SK-N-MC (cell line): ENCODE results near the gene SEZ6.

Experiments used
- DNase-seq: peaks from one replicate; pipeline ENCODE4 v3.0.0-alpha.2; 2011; ENCODE audit warnings: low read depth, low spot score
- H3K27ac ChIP-seq: fragments of 200-600 bp; sonication (generic); 2 replicates; pipeline ENCODE4 v1.5.1; 2016; ENCODE audit warnings: mixed run types
- H3K36me3 ChIP-seq: fragments of 200-600 bp; sonication (generic); 2 replicates; pipeline ENCODE4 v1.6.1; 2017; ENCODE audit warnings: antibody characterized with exemption, low read length, mixed read lengths; ENCODE audit not compliant: insufficient read depth
- H3K4me3 ChIP-seq: fragments of 200-600 bp; sonication (generic); 2 replicates; pipeline ENCODE4 v1.5.1; 2016
- H3K9ac ChIP-seq: fragments of 200-600 bp; sonication (generic); 2 replicates; pipeline ENCODE4 v1.8.0; 2017; ENCODE audit warnings: mixed run types, mixed read lengths; ENCODE audit not compliant: insufficient read length
- H3K9me3 ChIP-seq: fragments of 200-600 bp; sonication (generic); 2 replicates; pipeline ENCODE4 v1.6.1; 2017; ENCODE audit warnings: low read depth, mild to moderate bottlenecking, antibody characterized with exemption, low read length, moderate library complexity, mixed read lengths
- EZH2 ChIP-seq: fragments of 200-600 bp; sonication (generic); IDR thresholded peaks from one replicate; pipeline ENCODE4 v1.6.1; 2017; ENCODE audit warnings: antibody characterized with exemption
- FOXP2 ChIP-seq: optimal IDR thresholded peaks from 2 replicates; pipeline ENCODE3; 2011; ENCODE audit warnings: mild to moderate bottlenecking, moderate library complexity; ENCODE audit not compliant: insufficient read depth; ENCODE audit errors: extremely low read length, control extremely low read depth
- POLR2AphosphoS5 ChIP-seq: IDR thresholded peaks from 2 replicates; pipeline ENCODE4 v1.6.1; 2012; ENCODE audit warnings: mild to moderate bottlenecking, low read depth, low read length, borderline replicate concordance

Gene SEZ6

DNA sequence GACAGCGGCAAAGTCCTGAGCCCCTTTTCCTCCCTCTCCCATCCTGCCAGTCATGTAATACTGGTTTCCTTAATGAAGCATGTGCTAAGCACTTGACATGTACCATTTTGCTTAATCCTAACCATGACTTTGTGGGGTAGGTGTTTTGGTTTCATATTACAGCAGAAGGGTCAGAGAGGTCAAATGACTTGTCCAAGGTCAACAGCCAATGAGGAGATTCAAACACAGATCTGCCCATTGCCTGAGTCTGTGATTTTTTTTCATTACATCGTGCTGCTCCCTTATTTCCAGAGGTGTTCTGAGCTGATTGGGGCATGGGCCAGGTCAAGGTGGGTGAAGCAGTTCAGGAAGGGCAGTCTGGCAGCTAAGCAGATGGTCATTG is 36.9 kb downstream of the SEZ6 start:
- Histone ChIP-seq H3K36me3 (no peaks in the 10 kb centered on the region), H3K9me3 (no peaks in the 10 kb centered on the region), H3K27ac (no peak overlapping the region), H3K9ac (no peak overlapping the region), H3K4me3 (no peak overlapping the region)
- no peak for DNase-seq
- TF ChIP-seq POLR2AphosphoS5: no peak
- TF ChIP-seq FOXP2: no peak
- TF ChIP-seq EZH2: no peak

DNA sequence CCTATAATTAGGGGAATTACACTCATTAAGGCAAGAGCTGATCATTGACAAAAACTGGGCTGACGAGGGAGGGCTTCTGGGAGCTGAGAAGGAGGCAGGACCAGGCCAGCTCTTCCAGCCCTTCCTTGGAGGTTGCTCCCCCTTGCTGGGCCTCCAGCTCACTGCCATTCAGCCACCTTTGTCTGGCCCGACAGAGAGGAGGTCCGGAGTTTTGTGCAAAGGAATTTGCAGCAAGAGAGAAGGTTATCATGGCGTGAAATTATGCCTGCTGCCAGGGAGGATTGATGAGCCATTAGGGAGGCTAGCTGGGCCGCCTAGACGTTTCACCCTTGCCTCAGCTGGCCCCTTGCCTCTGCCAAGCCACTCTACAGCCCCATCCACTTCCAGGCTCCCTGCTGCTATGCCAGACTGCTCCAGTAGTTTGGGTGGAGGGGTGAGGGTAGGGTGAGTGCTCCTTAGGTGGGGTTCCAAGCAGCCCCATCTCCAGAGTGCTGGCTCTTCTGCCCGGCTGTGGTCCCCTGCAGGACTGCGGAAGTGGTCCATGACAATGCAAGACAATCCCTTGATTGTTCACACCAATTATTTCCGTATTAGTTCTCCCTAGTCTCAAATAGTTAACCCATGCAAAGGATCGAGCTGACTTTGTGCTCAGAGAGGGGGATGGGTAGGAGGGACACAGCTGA is 37.5 kb downstream of the SEZ6 start:
- DNase-seq: no peak
- Histone ChIP-seq H3K4me3 (no peak overlapping the region), H3K27ac (no peak overlapping the region), H3K9ac (no peak overlapping the region), H3K36me3 (no peaks in the 10 kb centered on the region), H3K9me3 (no peaks in the 10 kb centered on the region)
- TF ChIP-seq FOXP2: no peak
- TF ChIP-seq POLR2AphosphoS5: no peak
- TF ChIP-seq EZH2: no peak

DNA sequence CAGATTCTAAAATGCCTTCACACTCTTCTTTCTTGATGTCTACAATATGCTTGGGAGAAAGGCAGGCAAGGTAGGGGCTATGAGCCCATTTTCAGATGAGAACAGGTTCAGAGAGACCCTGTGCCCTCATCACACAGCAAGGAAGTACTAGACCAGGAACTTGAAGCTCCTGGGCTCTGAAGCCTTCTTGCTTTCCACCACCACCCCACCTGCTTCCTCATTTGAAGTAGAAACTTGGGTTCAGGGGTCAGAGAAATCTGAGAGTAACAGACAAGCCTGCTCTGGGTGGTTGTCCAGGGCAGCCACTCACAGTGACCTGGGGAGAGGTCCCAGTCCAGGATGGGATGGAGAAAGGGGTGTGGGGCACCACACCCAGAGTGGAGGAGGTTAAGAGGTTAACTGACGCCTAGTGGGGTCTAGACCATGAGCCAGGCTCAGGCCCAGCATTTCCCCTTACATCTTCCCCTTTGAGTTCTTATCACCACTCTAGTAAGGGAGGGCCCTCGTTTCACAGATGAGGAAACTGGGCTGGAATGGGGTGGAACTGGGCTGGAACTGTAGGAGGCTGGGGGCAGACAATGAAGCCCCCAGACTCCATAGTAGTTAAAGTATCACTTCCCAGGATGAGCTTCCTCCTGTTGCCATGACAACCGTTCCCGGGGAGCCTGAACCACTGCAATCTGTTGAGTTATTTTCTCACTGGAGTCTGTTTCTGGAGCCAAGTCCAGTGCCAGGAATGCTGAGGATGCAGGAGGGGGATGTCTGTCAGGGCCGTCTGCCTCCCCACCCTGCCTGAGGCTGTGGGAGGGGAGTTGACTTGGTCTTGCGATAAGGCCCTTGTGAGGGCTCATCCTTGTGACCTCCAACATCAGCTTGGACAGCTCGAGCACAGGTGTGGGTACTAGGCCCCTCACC is 38.4 kb downstream of the SEZ6 start:
- Histone ChIP-seq H3K9ac (no peak overlapping the region), H3K36me3 (no peaks in the 10 kb centered on the region), H3K4me3 (no peak overlapping the region), H3K27ac (no peak overlapping the region), H3K9me3 (no peaks in the 10 kb centered on the region)
- no peak for TF ChIP-seq FOXP2
- no peak for TF ChIP-seq EZH2
- TF ChIP-seq POLR2AphosphoS5: no peak
- DNase-seq: no peak

DNA sequence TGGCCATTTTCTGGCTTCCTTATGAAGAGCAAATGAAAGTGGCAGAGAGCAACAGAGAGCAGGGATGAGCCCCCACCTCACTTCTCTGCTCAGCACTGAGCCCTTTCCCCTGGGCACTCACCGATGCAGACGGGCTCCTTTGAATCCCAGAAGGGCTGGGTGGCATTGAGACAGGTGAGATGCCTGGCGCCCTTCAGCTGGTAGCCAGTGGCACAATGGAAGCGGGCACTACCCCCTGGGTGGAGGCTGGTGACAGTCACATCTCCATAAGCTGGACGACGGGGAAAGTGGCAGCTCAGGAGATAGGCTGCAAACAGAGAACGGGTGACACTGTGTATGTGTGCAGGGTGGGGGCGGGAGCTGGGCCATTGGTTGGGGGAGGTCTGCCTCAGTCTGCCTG is 42.0 kb downstream of the SEZ6 start:
- DNase-seq: no peak
- H3K4me3 ChIP-seq: no peak overlapping the region
- no peaks in the 10 kb centered on the region for H3K36me3 ChIP-seq
- H3K9ac ChIP-seq: no peak overlapping the region
- H3K9me3 ChIP-seq: no peaks in the 10 kb centered on the region
- TF ChIP-seq POLR2AphosphoS5: no peak
- TF ChIP-seq FOXP2: no peak
- TF ChIP-seq EZH2: no peak
- no peak overlapping the region for H3K27ac ChIP-seq

DNA sequence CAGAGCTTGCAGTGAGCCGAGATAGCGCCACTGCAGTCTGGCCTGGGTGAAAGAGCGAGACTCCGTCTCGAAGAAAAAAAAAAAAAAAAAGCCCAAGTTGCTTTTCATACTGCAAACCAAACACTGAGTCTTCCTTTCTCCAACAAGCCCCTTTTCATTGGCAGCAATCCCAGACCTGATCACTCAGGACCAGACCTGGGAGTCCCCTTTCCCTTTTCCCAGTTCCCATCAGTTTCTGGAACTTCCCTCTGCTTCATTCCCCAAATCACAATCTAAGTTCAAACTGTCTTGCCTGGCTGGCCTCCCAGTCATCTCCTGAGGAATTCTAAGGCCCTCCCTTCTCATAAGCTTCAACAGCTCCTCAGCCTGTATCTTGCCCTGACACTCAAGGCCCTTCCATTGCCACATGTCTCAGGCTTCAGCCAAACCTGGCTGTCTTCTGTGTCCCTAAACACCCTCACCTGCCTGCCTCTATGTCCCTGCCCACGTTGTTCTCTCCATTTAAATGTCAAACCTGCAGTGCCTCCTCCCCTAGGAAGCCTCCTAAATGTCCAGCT is 42.7 kb downstream of the SEZ6 start:
- Histone ChIP-seq H3K36me3 (no peaks in the 10 kb centered on the region), H3K4me3 (no peak overlapping the region), H3K27ac (no peak overlapping the region), H3K9me3 (no peaks in the 10 kb centered on the region), H3K9ac (no peak overlapping the region)
- TF ChIP-seq EZH2 (no peak), FOXP2 (no peak), POLR2AphosphoS5 (no peak)
- DNase-seq: no peak

DNA sequence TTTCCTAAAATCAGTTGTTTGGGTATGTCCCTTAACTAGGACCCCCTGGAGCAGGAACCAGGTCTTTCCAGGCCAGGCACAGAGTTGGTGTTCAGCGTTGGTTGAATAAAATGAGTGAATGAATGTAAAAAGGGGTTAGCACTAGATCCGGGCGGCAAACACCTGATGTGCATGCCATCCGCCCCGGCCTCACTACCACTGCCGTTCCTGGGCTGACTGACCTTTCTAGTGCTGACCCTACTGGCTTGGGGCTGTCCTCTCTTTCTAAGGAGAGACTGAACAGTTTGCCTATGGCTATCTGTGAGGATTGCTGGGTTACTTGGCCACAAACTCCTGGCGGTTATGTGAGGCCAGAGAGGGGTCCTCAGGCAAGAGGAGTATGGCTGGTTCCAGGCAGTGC is 44.4 kb downstream of the SEZ6 start:
- Histone ChIP-seq H3K9me3 (no peaks in the 10 kb centered on the region), H3K27ac (no peak overlapping the region)
- TF ChIP-seq POLR2AphosphoS5 (no peak), EZH2 (no peak), FOXP2 (no peak)

DNA sequence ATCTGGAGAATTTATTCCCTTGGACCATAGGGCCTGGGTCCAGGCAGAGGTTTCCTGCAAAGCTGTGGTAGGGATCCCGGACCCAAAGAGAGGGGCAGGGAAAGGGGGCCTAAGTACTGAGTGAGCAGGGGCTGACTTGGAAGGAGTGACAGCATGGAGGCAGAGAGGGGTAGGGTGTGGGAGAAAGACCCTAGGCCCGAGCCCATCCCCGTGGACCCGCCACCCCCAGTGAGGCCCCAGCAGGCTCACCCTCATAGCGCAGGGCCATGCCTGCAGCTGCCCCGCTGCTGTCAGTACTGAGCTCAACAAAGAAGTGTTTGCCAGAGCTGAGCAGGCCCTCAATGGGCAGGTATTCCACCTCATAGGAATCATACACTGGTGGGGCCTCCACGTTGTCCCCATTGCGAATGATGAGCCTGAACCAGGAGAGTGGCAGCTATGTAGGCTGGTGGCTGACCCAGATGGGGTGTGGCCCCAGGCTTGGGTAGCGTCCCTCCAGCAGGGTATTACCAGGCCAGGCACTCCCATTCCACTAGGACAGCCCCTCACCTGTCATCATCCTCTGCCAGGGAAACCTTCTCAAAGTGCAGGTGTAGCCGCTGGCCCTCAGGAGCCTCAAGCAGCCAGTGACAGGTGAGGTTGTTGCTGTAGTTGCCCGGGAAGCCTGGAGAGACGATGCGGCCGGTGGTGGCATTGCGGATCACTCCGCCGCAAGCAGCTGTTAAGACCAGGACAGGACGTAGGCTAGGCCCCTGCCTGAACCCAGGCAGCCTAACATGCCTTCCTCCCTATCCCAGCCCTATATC is 45.4 kb downstream of the SEZ6 start:
- no peak overlapping the region for H3K9ac ChIP-seq
- H3K36me3 ChIP-seq: no peaks in the 10 kb centered on the region
- TF ChIP-seq EZH2 (no peak), FOXP2 (no peak), POLR2AphosphoS5 (no peak)
- no peak overlapping the region for H3K4me3 ChIP-seq
- DNase-seq: no peak
- H3K9me3 ChIP-seq: no peaks in the 10 kb centered on the region
- no peak overlapping the region for H3K27ac ChIP-seq

More for the DNA sequence above, 44.4 kb downstream of the SEZ6 start:
- Histone ChIP-seq H3K36me3 (no peaks in the 10 kb centered on the region), H3K9ac (no peak overlapping the region), H3K4me3 (no peak overlapping the region)
- DNase-seq: no peak
